ENCODE measurements around the gene PLEKHM2. TPM values are rescaled to one million over a fixed set of nuclear protein-coding genes. Genes with fewer than 3 reads are reported as not detected.

PLEKHM2 gene
- total RNA-seq, 4 donors from 2014 or later = 34.6 to 57.9 (median 42.4) TPM

- TF ChIP-seq CTCF (IDR thresholded peaks at IDR 0.05) = no peak
- TF ChIP-seq POLR2A (IDR thresholded peaks at IDR 0.05) = no peak
- H3K4me3 ChIP-seq = no peak overlapping the region
- no peak for DNase-seq
- 94 to 100% methylated on average over 3 of the region's 3 CpGs for WGBS, 2 donors
- H3K27me3 ChIP-seq = no peaks in the 10 kb centered on the region
- intact Hi-C loops (cut with DNase I) = no loop called here
- no peak overlapping the region for H3K27ac ChIP-seq
- no peaks in the 10 kb centered on the region for H3K4me1 ChIP-seq
- H3K9me3 ChIP-seq = no peaks in the 10 kb centered on the region
- H3K36me3 ChIP-seq = peaks cover 12 to 100% (median 22%) of the 10 kb centered on the region in 3 donors
These were observed 27.7 kb upstream of the PLEKHM2 start for GRCh38 chr1:15656464-15656863.

- Histone ChIP-seq H3K9me3 (no peaks in the 10 kb centered on the region), H3K27me3 (no peaks in the 10 kb centered on the region), H3K27ac (no peak overlapping the region), H3K36me3 (peaks cover 14 to 100% (median 19%) of the 10 kb centered on the region in 3 donors), H3K4me1 (no peaks in the 10 kb centered on the region), H3K4me3 (no peak overlapping the region)
- no peak for DNase-seq
- intact Hi-C loops (cut with DNase I) = no loop called here
- WGBS, 2 donors = 8 to 39% methylated on average over 1 of the region's 1 CpG
- no peak for TF ChIP-seq CTCF (IDR thresholded peaks at IDR 0.05)
- TF ChIP-seq POLR2A (IDR thresholded peaks at IDR 0.05) = no peak
These were observed 27.1 kb upstream of the PLEKHM2 start for GRCh38 chr1:15657021-15657420.

GRCh38 chr1:15660151-15660550, 24.0 kb upstream of the PLEKHM2 start:
- DNase-seq = no peak
- Histone ChIP-seq H3K9me3 (no peaks in the 10 kb centered on the region), H3K4me1 (no peaks in the 10 kb centered on the region), H3K4me3 (no peak overlapping the region), H3K27me3 (no peaks in the 10 kb centered on the region), H3K27ac (no peak overlapping the region), H3K36me3 (peaks cover 14 to 94% (median 14%) of the 10 kb centered on the region in 3 donors)
- intact Hi-C loops (cut with DNase I) = no loop called here
- TF ChIP-seq POLR2A (IDR thresholded peaks at IDR 0.05) = no peak
- no peak for TF ChIP-seq CTCF (IDR thresholded peaks at IDR 0.05)
- WGBS, 2 donors = 92 to 100% methylated on average over 3 of the region's 3 CpGs

GRCh38 chr1:15662477-15662876, 21.6 kb upstream of the PLEKHM2 start:
- no peak overlapping the region for H3K27ac ChIP-seq
- DNase-seq = no peak
- 77 to 78% methylated on average over 2 of the region's 2 CpGs for WGBS, 2 donors
- TF ChIP-seq CTCF (IDR thresholded peaks at IDR 0.05) = no peak
- TF ChIP-seq POLR2A (IDR thresholded peaks at IDR 0.05) = no peak
- peaks cover 6 to 71% (median 14%) of the 10 kb centered on the region in 3 donors for H3K36me3 ChIP-seq
- H3K9me3 ChIP-seq = no peaks in the 10 kb centered on the region
- H3K27me3 ChIP-seq = no peaks in the 10 kb centered on the region
- intact Hi-C loops (cut with DNase I) = no loop called here
- no peaks in the 10 kb centered on the region for H3K4me1 ChIP-seq
- no peak overlapping the region for H3K4me3 ChIP-seq

GRCh38 chr1:15663925-15664324, 20.2 kb upstream of the PLEKHM2 start:
- 92 to 97% methylated on average over 3 of the region's 3 CpGs for WGBS, 2 donors
- Histone ChIP-seq H3K4me1 (no peaks in the 10 kb centered on the region), H3K9me3 (no peaks in the 10 kb centered on the region), H3K4me3 (no peak overlapping the region), H3K27ac (no peak overlapping the region), H3K36me3 (peaks cover 5 to 57% (median 14%) of the 10 kb centered on the region in 3 donors), H3K27me3 (no peaks in the 10 kb centered on the region)
- DNase-seq = no peak
- TF ChIP-seq CTCF (IDR thresholded peaks at IDR 0.05) = no peak
- no peak for TF ChIP-seq POLR2A (IDR thresholded peaks at IDR 0.05)
- intact Hi-C loops (cut with DNase I) = no loop called here
